ENCODE results near the gene ACTR1A.

ACTR1A gene

GRCh38 chr10:102507521-102507920 is 5.0 kb upstream of the ACTR1A start:
- H3K4me3 ChIP-seq (ENCODE audit: control insufficient read depth, low read depth, low read length): no peak overlapping the region
- TF ChIP-seq, protein P1, sequence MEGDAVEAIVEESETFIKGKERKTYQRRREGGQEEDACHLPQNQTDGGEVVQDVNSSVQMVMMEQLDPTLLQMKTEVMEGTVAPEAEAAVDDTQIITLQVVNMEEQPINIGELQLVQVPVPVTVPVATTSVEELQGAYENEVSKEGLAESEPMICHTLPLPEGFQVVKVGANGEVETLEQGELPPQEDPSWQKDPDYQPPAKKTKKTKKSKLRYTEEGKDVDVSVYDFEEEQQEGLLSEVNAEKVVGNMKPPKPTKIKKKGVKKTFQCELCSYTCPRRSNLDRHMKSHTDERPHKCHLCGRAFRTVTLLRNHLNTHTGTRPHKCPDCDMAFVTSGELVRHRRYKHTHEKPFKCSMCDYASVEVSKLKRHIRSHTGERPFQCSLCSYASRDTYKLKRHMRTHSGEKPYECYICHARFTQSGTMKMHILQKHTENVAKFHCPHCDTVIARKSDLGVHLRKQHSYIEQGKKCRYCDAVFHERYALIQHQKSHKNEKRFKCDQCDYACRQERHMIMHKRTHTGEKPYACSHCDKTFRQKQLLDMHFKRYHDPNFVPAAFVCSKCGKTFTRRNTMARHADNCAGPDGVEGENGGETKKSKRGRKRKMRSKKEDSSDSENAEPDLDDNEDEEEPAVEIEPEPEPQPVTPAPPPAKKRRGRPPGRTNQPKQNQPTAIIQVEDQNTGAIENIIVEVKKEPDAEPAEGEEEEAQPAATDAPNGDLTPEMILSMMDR (conservative IDR thresholded peaks at IDR 0.05; ENCODE audit: control insufficient read depth, insufficient read depth, low read depth, low read length): no peak
- DNase-seq (ENCODE audit: low read depth): no peak

GRCh38 chr10:102505462-102506115 is 3.1 kb upstream of the ACTR1A start:
- TF ChIP-seq, protein P1 (conservative IDR thresholded peaks at IDR 0.05; ENCODE audit: control insufficient read depth, insufficient read depth, low read depth, low read length): no peak
- DNase-seq (ENCODE audit: low read depth): no peak
- peak overlapping the region; percentile 78 for H3K4me3 ChIP-seq (ENCODE audit: control insufficient read depth, low read depth, low read length)

- no peak for DNase-seq (ENCODE audit: low read depth)
- peak overlapping the region; percentile 78 for H3K4me3 ChIP-seq (ENCODE audit: control insufficient read depth, low read depth, low read length)
- TF ChIP-seq, protein P1 (conservative IDR thresholded peaks at IDR 0.05; ENCODE audit: control insufficient read depth, insufficient read depth, low read depth, low read length): no peak
These were observed 2.4 kb upstream of the ACTR1A start for GRCh38 chr10:102504976-102505300.

GRCh38 chr10:102504179-102504975 is 1.9 kb upstream of the ACTR1A start:
- TF ChIP-seq, protein P1 (conservative IDR thresholded peaks at IDR 0.05; ENCODE audit: control insufficient read depth, insufficient read depth, low read depth, low read length): no peak
- DNase-seq (ENCODE audit: low read depth): peak; percentile 23
- H3K4me3 ChIP-seq (ENCODE audit: control insufficient read depth, low read depth, low read length): peak overlapping the region; percentile 78

DNA sequence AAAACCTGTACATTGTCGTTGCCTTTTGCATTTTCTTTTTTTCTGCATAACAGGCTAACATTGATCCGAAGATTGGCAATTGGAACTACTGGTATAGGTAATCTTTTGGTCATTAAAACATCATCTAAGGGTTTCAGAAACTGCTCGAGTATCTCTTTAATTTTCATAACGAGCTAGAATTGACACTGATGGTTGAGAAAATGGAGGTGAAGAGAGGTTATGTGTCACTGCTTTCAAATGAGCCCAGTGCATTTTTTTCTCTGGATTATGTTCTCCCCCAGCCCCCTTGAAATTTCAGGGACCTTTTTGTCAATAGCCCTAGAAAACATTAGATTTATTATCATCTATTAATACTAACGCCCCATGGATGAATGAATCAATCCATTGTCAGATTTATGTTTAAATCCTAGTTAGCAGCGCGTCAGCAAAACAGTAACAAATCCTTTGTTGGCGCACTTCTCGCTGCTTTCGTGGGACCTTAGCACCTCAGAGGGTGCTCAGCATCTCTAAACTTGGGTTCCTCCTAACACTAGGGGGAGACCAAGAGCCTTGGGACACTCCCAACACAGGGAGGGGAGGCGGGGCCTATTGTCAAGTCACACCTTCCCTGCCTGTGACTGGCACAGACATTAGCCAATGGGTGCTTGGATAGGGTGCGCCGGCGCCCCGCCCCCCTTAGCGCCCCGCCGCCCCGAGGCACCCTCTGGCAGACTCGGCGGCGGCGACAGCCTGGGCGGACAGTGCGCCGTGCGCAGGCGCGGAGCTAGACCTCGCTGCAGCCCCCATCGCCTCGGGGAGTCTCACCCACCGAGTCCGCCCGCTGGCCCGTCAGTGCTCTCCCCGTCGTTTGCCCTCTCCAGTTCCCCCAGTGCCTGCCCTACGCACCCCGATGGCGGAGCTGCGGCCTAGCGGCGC is 1.0 kb upstream of the ACTR1A start, which contains the start of gene SUFU:
Gene SUFU, plus strand, starts transcription at position 709 of the 915 bp plus-strand sequence. Its CDS starts 181 bp downstream, at position 890.
- peak; percentile 99 for DNase-seq (ENCODE audit: low read depth)
- peak within 1 kb of the TSS; percentile 99 for H3K4me3 ChIP-seq (ENCODE audit: control insufficient read depth, low read depth, low read length)

DNA sequence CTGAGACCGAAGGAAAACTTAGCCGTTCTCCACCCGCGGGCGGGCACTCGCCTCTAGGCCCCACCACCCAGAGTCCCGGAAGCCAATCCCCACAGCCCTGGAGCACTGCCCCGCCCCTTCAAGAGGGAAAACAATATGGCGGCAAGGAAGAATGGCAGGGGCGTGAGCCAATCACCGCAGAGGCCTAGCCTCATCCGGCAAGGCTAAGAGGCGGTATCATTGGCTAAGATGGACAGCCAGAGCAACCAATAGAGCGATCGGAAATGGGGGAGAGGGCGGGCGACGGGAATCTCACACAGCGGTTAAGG is 529 bp downstream of the ACTR1A start:
- TF ChIP-seq, protein P1 (conservative IDR thresholded peaks at IDR 0.05; ENCODE audit: control insufficient read depth, insufficient read depth, low read depth, low read length): no peak

More for the DNA sequence above, 1.0 kb upstream of the ACTR1A start, which contains the start of gene SUFU:
- TF ChIP-seq, protein P1 (conservative IDR thresholded peaks at IDR 0.05; ENCODE audit: control insufficient read depth, insufficient read depth, low read depth, low read length): peak; percentile 94

More for the DNA sequence above, 529 bp downstream of the ACTR1A start:
- H3K4me3 ChIP-seq (ENCODE audit: control insufficient read depth, low read depth, low read length): peak overlapping the region; percentile 99
- DNase-seq (ENCODE audit: low read depth): peak; percentile 99

Data from fibroblast of mammary gland (primary cell).